Right kidney (tissue), 9 donors: ENCODE measurements around the gene NPIPA1.
"Not testable (repeated sequence)": the region's sequence is repeated elsewhere in the genome, so short reads cannot be mapped to it uniquely, and the experiment has no call there.

ENCODE experiments used
- DNase-seq: peaks from one replicate; pipeline ENCODE4 v3.0.0-alpha.2; 2016
- long read RNA-seq, 8 donors: transcript quantifications; one replicate each; lab custom pipeline, GENCODE V29; 2026

Gene NPIPA1
- long read RNA-seq, donor 1, partial matches to known transcripts, result 10 of 10 reads
- long read RNA-seq, donor 1, other reads (novel, unspliced or antisense), result 0 of 10 reads
- long read RNA-seq, donor 2, result 0 reads
- long read RNA-seq, donor 3, result 0 reads
- long read RNA-seq, donor 4, partial matches to known transcripts, result 13 of 13 reads
- long read RNA-seq, donor 4, other reads (novel, unspliced or antisense), result 0 of 13 reads
- long read RNA-seq, donor 5, result 0 reads
- long read RNA-seq, donor 6, result 0 reads
- long read RNA-seq, donor 7, result 0 reads
- long read RNA-seq, donor 8, partial matches to known transcripts, result 0 of 1 reads
- long read RNA-seq, donor 8, other reads (novel, unspliced or antisense), result 0 of 1 reads

GRCh38 chr16:14937143-14937542 lies at the start of gene NPIPA1:
TSS of gene NPIPA1 (plus strand) at chr16:14937443. CDS start at chr16:14937443, 0 bp downstream.
- not testable (repeated sequence) for DNase-seq

- DNase-seq, result not testable (repeated sequence)
Measured at GRCh38 chr16:14892111-14892510, 45.1 kb upstream of the NPIPA1 start.

- DNase-seq, result not testable (repeated sequence)
Measured at GRCh38 chr16:14895382-14895781, 41.9 kb upstream of the NPIPA1 start.

- DNase-seq, result not testable (repeated sequence)
Measured at GRCh38 chr16:14896023-14896422, 41.2 kb upstream of the NPIPA1 start.

- DNase-seq, result not testable (repeated sequence)
Measured at GRCh38 chr16:14897006-14897664, 40.1 kb upstream of the NPIPA1 start.

GRCh38 chr16:14898162-14898561 lies 39.1 kb upstream of the NPIPA1 start:
- not testable (repeated sequence) for DNase-seq

GRCh38 chr16:14903191-14903957 lies 33.9 kb upstream of the NPIPA1 start:
- not testable (repeated sequence) for DNase-seq

GRCh38 chr16:14909744-14910143 lies 27.5 kb upstream of the NPIPA1 start:
- not testable (repeated sequence) for DNase-seq

- DNase-seq, result not testable (repeated sequence)
Measured at GRCh38 chr16:14910833-14911629, 26.2 kb upstream of the NPIPA1 start.

- not testable (repeated sequence) for DNase-seq
Measured at GRCh38 chr16:14911954-14912353, 25.3 kb upstream of the NPIPA1 start.

GRCh38 chr16:14912588-14912987 lies 24.7 kb upstream of the NPIPA1 start:
- DNase-seq, result not testable (repeated sequence)

GRCh38 chr16:14918504-14918903 lies 18.7 kb upstream of the NPIPA1 start:
- DNase-seq, result not testable (repeated sequence)

GRCh38 chr16:14919837-14920600 lies 17.2 kb upstream of the NPIPA1 start:
- not testable (repeated sequence) for DNase-seq

- not testable (repeated sequence) for DNase-seq
Measured at GRCh38 chr16:14922285-14922684, 15.0 kb upstream of the NPIPA1 start.

- DNase-seq, result not testable (repeated sequence)
Measured at GRCh38 chr16:14922968-14923367, 14.3 kb upstream of the NPIPA1 start.

- not testable (repeated sequence) for DNase-seq
Measured at GRCh38 chr16:14923394-14924088, 13.7 kb upstream of the NPIPA1 start.

- DNase-seq, result not testable (repeated sequence)
Measured at GRCh38 chr16:14924359-14924758, 12.9 kb upstream of the NPIPA1 start.

- DNase-seq, result not testable (repeated sequence)
Measured at GRCh38 chr16:14924982-14925381, 12.3 kb upstream of the NPIPA1 start.

- DNase-seq, result peak; percentile 3
Measured at GRCh38 chr16:14928064-14928714, 9.1 kb upstream of the NPIPA1 start.

- DNase-seq, result not testable (repeated sequence)
Measured at GRCh38 chr16:14929176-14929575, 8.1 kb upstream of the NPIPA1 start.
